GM23338 (cell line): ENCODE measurements around the gene NECTIN1.

Experiments used
- EZH2 ChIP-seq: fragments of 200-600 bp; sonication (generic); IDR thresholded peaks from one replicate; pipeline ENCODE4 v1.8.0; 2017; ENCODE audit warnings: antibody characterized with exemption, mild to moderate bottlenecking, low read depth; ENCODE audit not compliant: unreplicated experiment
- JUNB ChIP-seq: IDR thresholded peaks from one replicate; pipeline ENCODE4 v1.6.1; 2016; ENCODE audit warnings: antibody characterized with exemption; ENCODE audit not compliant: unreplicated experiment
- POLR2AphosphoS5 ChIP-seq: IDR thresholded peaks from 2 replicates; pipeline ENCODE4 v1.6.1; 2016; ENCODE audit warnings: antibody characterized with exemption, low read depth
- ZNF114 ChIP-seq: fragments of 250-450 bp; sonication (Bioruptor Pico); IDR thresholded peaks from 2 replicates; pipeline ENCODE4 v1.5.0; 2020; ENCODE audit warnings: mild to moderate bottlenecking, moderate library complexity
- ZNF331 ChIP-seq: fragments of 250-450 bp; sonication (Bioruptor Pico); IDR thresholded peaks from 2 replicates; pipeline ENCODE4 v1.5.0; 2020; ENCODE audit warnings: low read depth, mild to moderate bottlenecking, moderate library complexity
- TF ChIP-seq, protein P1 (sequence below), 2 experiments: fragments of 200-600 bp in 1 of 2; sonication (generic) in 1 of 2; conservative IDR thresholded peaks; 2 replicates each; pipeline versions ENCODE4 v1.5.1 to v1.6.1; 2016 to 2017; ENCODE audit warnings: antibody characterized with exemption in 2 of 2, low read depth in 2 of 2, mild to moderate bottlenecking in 2 of 2, moderate library complexity in 1 of 2
- TF ChIP-seq, protein P2 (sequence below): IDR thresholded peaks from 2 replicates; pipeline ENCODE4 v1.6.1; 2016; ENCODE audit warnings: antibody characterized with exemption
- TF ChIP-seq, protein P3 (sequence below): IDR thresholded peaks from one replicate; pipeline ENCODE4 v1.6.1; 2018; ENCODE audit warnings: antibody characterized with exemption; ENCODE audit not compliant: unreplicated experiment

DNA sequence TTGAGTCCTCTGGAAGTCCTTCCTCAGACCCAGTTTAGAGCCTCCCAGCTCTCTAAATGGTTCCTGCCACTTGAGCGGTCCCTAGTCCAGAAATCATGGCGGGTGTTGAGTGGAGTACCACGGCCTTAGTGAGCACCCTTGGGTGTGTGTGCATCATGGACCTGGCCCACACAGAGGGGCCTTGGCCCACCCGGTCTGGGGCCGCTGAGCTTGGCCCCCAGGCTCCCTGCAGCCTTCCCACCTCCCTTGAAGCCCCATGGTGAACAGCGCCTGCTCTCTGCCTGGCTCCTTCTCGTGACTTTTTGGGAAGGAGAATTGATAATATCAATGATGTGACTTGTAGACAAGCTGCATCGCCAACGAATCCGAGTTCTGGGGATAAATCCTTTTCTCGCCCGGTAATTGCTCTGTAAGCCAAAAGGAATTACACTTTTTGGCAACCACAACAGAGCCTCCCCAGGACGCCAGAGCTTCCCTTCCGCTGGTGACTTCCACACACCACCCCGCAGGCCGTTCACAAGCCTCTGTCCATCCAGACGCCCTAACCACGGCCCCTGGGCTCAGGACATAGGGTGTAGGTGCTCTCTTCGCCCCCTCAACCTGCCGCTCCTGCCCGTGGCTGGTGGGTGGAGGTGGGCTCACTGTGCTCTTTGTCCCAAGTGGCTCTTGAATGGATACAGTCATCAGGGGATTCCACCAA is 93.8 kb downstream of the NECTIN1 start:
- TF ChIP-seq, protein P1, sequence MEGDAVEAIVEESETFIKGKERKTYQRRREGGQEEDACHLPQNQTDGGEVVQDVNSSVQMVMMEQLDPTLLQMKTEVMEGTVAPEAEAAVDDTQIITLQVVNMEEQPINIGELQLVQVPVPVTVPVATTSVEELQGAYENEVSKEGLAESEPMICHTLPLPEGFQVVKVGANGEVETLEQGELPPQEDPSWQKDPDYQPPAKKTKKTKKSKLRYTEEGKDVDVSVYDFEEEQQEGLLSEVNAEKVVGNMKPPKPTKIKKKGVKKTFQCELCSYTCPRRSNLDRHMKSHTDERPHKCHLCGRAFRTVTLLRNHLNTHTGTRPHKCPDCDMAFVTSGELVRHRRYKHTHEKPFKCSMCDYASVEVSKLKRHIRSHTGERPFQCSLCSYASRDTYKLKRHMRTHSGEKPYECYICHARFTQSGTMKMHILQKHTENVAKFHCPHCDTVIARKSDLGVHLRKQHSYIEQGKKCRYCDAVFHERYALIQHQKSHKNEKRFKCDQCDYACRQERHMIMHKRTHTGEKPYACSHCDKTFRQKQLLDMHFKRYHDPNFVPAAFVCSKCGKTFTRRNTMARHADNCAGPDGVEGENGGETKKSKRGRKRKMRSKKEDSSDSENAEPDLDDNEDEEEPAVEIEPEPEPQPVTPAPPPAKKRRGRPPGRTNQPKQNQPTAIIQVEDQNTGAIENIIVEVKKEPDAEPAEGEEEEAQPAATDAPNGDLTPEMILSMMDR (conservative IDR thresholded peaks at IDR 0.05; ENCODE audit: low read depth in 2 of 2), result no peak
- TF ChIP-seq EZH2 (no peak), POLR2AphosphoS5 (no peak), ZNF114 (CRISPR knock-in tag) (no peak), JUNB (no peak), ZNF331 (CRISPR knock-in tag) (no peak)
- TF ChIP-seq, protein P2, sequence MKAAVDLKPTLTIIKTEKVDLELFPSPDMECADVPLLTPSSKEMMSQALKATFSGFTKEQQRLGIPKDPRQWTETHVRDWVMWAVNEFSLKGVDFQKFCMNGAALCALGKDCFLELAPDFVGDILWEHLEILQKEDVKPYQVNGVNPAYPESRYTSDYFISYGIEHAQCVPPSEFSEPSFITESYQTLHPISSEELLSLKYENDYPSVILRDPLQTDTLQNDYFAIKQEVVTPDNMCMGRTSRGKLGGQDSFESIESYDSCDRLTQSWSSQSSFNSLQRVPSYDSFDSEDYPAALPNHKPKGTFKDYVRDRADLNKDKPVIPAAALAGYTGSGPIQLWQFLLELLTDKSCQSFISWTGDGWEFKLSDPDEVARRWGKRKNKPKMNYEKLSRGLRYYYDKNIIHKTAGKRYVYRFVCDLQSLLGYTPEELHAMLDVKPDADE, result no peak
- TF ChIP-seq, protein P3, sequence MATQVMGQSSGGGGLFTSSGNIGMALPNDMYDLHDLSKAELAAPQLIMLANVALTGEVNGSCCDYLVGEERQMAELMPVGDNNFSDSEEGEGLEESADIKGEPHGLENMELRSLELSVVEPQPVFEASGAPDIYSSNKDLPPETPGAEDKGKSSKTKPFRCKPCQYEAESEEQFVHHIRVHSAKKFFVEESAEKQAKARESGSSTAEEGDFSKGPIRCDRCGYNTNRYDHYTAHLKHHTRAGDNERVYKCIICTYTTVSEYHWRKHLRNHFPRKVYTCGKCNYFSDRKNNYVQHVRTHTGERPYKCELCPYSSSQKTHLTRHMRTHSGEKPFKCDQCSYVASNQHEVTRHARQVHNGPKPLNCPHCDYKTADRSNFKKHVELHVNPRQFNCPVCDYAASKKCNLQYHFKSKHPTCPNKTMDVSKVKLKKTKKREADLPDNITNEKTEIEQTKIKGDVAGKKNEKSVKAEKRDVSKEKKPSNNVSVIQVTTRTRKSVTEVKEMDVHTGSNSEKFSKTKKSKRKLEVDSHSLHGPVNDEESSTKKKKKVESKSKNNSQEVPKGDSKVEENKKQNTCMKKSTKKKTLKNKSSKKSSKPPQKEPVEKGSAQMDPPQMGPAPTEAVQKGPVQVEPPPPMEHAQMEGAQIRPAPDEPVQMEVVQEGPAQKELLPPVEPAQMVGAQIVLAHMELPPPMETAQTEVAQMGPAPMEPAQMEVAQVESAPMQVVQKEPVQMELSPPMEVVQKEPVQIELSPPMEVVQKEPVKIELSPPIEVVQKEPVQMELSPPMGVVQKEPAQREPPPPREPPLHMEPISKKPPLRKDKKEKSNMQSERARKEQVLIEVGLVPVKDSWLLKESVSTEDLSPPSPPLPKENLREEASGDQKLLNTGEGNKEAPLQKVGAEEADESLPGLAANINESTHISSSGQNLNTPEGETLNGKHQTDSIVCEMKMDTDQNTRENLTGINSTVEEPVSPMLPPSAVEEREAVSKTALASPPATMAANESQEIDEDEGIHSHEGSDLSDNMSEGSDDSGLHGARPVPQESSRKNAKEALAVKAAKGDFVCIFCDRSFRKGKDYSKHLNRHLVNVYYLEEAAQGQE, result no peak
